Endothelial cell of umbilical vein (primary cell): ENCODE measurements around the gene ABT1.

ENCODE experiments used
- CTCF ChIP-seq, 2 donors: IDR thresholded peaks; 1 replicate in 1 of 2; 2 replicates in 1 of 2; pipeline ENCODE4 v1.5.1; 2011; ENCODE audit warnings: low read length in 2 of 2, mild to moderate bottlenecking in 2 of 2, moderate library complexity in 2 of 2, control low read depth in 1 of 2, inconsistent platforms in 1 of 2, low read depth in 1 of 2; ENCODE audit not compliant: insufficient read depth in 1 of 2; ENCODE audit errors: extremely low read depth in 1 of 2
- EZH2 ChIP-seq: IDR thresholded peaks from 2 replicates; pipeline ENCODE4 v1.6.1; 2012; ENCODE audit warnings: borderline replicate concordance, low read depth, mild to moderate bottlenecking, moderate library complexity, low read length, inconsistent platforms; ENCODE audit not compliant: severe bottlenecking
- FOS ChIP-seq: IDR thresholded peaks from 2 replicates; pipeline ENCODE4 v1.6.1; 2011; ENCODE audit warnings: mild to moderate bottlenecking, low read length, moderate library complexity, borderline replicate concordance; ENCODE audit not compliant: insufficient read depth
- GATA2 ChIP-seq: IDR thresholded peaks from 2 replicates; pipeline ENCODE4 v1.7.0; 2011; ENCODE audit warnings: low read depth, mild to moderate bottlenecking, moderate library complexity, mixed read lengths, low read length; ENCODE audit not compliant: insufficient read length, insufficient read depth
- JUN ChIP-seq: IDR thresholded peaks from 2 replicates; pipeline ENCODE4 v1.6.1; 2011; ENCODE audit warnings: borderline replicate concordance, low read depth; ENCODE audit not compliant: insufficient read length, insufficient read depth
- MAX ChIP-seq: IDR thresholded peaks from 2 replicates; pipeline ENCODE4 v1.6.1; 2011; ENCODE audit not compliant: insufficient read depth, insufficient read length
- MYC ChIP-seq: IDR thresholded peaks from one replicate; pipeline ENCODE4 v1.6.1; 2011; ENCODE audit warnings: mild to moderate bottlenecking, low read depth, low read length
- POLR2A ChIP-seq: IDR thresholded peaks from 2 replicates; pipeline ENCODE4 v1.6.1; 2012; ENCODE audit warnings: low read depth, mild to moderate bottlenecking, control low read depth, low read length
- POLR2AphosphoS5 ChIP-seq: IDR thresholded peaks from 2 replicates; pipeline ENCODE4 v1.6.1; 2012; ENCODE audit warnings: low read depth, mild to moderate bottlenecking, control low read depth, low read length, moderate library complexity; ENCODE audit not compliant: insufficient read depth

GRCh38 chr6:26555505-26556262, 41.1 kb upstream of the ABT1 start:
- no peak for TF ChIP-seq CTCF (IDR thresholded peaks at IDR 0.05; ENCODE audit: extremely low read depth in 1 of 2, insufficient read depth in 1 of 2, low read depth in 1 of 2, low read length in 2 of 2)
- TF ChIP-seq POLR2A, result no peak
- no peak for TF ChIP-seq JUN
- no peak for TF ChIP-seq POLR2AphosphoS5
- no peak for TF ChIP-seq MYC
- no peak for TF ChIP-seq MAX
- TF ChIP-seq EZH2, result no peak
- TF ChIP-seq FOS, result no peak
- no peak for TF ChIP-seq GATA2
